Amniotic epithelial cell (primary cell): ENCODE measurements around the gene RFFL.

ENCODE experiments used
- DNase-seq: peaks from one replicate; pipeline ENCODE4 v3.0.0-alpha.2; 2010; ENCODE audit warnings: low read depth

RFFL gene

GRCh38 chr17:34974179-34974578 is 89.3 kb downstream of the RFFL start:
- no peak for DNase-seq

DNA sequence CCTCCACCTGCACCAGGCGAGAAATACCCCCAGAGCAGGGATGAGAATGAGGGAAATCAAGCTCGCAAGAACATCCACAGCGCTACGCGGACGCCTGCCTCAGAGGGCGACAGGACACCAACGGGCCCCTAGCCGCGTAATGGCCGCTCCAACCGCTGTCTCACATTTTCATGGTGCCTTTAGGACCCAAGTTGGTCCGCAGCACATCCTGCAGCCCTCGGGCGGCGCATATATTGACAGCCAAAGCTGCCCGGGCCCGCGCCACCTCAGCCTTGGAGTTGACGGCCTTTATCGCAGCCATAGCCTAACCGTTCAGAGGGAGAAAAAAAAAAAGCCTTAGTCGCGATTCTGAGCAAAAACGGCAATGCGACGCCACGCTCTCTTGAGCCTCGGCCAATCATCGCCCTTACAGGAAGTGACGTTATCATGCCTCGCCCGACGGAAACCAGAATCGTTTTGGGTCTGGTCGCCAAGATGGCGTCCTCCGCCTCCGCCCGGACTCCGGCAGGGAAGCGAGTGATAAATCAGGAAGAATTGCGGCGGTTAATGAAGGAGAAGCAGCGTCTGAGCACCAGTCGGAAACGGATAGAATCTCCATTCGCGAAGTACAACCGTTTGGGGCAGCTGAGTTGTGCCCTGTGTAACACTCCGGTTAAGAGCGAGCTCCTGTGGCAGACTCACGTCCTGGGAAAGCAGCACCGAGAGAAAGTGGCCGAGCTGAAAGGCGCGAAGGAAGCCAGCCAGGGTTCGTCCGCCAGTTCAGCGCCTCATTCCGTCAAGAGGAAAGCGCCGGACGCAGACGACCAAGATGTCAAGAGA is 102.2 kb downstream of the RFFL start, which contains the start of the genes CCT6B and ZNF830:
CCT6B (minus strand) TSS at position 368 of the 819 bp plus-strand sequence; CDS start at position 301, 67 bp downstream.
ZNF830 (plus strand) TSS at position 448 of the 819 bp plus-strand sequence; CDS start at position 475, 27 bp downstream.
- DNase-seq = peak; percentile 94

GRCh38 chr17:34958438-34958837 is 105.1 kb downstream of the RFFL start:
- no peak for DNase-seq
